Neutrophil (primary cell): Measurements from ENCODE around the gene DNAI4.
A peak's percentile ranks its signal among the peaks of the same experiment; 100 is the strongest.

Experiments used
- H3K27ac ChIP-seq: fragments of 200-600 bp; sonication (generic); 2 replicates; pipeline ENCODE4 v1.5.1; 2016; ENCODE audit warnings: mild to moderate bottlenecking, moderate library complexity
- H3K27me3 ChIP-seq: fragments of 200-600 bp; sonication (generic); 2 replicates; pipeline ENCODE4 v1.6.0; 2016; ENCODE audit warnings: mild to moderate bottlenecking
- H3K36me3 ChIP-seq: fragments of 200-600 bp; sonication (generic); 2 replicates; pipeline ENCODE4 v1.5.1; 2017
- H3K4me1 ChIP-seq, 2 experiments: fragments of 200-600 bp in 1 of 2; sonication (generic) in 1 of 2; 1 replicate in 1 of 2; 2 replicates in 1 of 2; pipeline versions ENCODE4 v1.5.1 to v1.6.1; 2013 to 2016; ENCODE audit warnings: low read depth in 1 of 2, low read length in 1 of 2, mild to moderate bottlenecking in 1 of 2, moderate library complexity in 1 of 2; ENCODE audit not compliant: control insufficient read depth in 1 of 2, insufficient read depth in 1 of 2
- H3K4me3 ChIP-seq, 2 experiments: fragments of 200-600 bp in 1 of 2; sonication (generic) in 1 of 2; 1 replicate in 1 of 2; 2 replicates in 1 of 2; pipeline ENCODE4 v1.5.1; 2013 to 2016; ENCODE audit warnings: low read depth in 1 of 2, low read length in 1 of 2, mild to moderate bottlenecking in 1 of 2, moderate library complexity in 1 of 2
- H3K9me3 ChIP-seq: fragments of 200-600 bp; sonication (generic); 2 replicates; pipeline ENCODE4 v1.5.1; 2016
- TF ChIP-seq, protein P1 (sequence below): fragments of 200-600 bp; sonication (generic); IDR thresholded peaks from 2 replicates; pipeline ENCODE4 v1.5.1; 2016; ENCODE audit warnings: antibody characterized with exemption

DNAI4 gene

GRCh38 chr1:66925944-66926343, 1.3 kb upstream of the DNAI4 start:
- H3K4me3 ChIP-seq, result peak overlapping the region; percentile 83 to 96
- TF ChIP-seq, protein P1, sequence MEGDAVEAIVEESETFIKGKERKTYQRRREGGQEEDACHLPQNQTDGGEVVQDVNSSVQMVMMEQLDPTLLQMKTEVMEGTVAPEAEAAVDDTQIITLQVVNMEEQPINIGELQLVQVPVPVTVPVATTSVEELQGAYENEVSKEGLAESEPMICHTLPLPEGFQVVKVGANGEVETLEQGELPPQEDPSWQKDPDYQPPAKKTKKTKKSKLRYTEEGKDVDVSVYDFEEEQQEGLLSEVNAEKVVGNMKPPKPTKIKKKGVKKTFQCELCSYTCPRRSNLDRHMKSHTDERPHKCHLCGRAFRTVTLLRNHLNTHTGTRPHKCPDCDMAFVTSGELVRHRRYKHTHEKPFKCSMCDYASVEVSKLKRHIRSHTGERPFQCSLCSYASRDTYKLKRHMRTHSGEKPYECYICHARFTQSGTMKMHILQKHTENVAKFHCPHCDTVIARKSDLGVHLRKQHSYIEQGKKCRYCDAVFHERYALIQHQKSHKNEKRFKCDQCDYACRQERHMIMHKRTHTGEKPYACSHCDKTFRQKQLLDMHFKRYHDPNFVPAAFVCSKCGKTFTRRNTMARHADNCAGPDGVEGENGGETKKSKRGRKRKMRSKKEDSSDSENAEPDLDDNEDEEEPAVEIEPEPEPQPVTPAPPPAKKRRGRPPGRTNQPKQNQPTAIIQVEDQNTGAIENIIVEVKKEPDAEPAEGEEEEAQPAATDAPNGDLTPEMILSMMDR, result no peak

GRCh38 chr1:66925558-66925910, 878 bp upstream of the DNAI4 start:
- no peaks in the 10 kb centered on the region for H3K36me3 ChIP-seq
- TF ChIP-seq, protein P1, result no peak
- H3K4me3 ChIP-seq, result peak overlapping the region; percentile 83 to 96
- H3K27ac ChIP-seq, result peak overlapping the region; percentile 96
- peaks cover 45 to 48% of the 10 kb centered on the region in 2 experiments for H3K4me1 ChIP-seq
- H3K9me3 ChIP-seq, result no peaks in the 10 kb centered on the region
- no peaks in the 10 kb centered on the region for H3K27me3 ChIP-seq

More at GRCh38 chr1:66925944-66926343, 1.3 kb upstream of the DNAI4 start:
- Histone ChIP-seq H3K9me3 (no peaks in the 10 kb centered on the region), H3K4me1 (peaks cover 45 to 48% of the 10 kb centered on the region in 2 experiments), H3K36me3 (no peaks in the 10 kb centered on the region), H3K27me3 (no peaks in the 10 kb centered on the region), H3K27ac (peak overlapping the region; percentile 96)

DNA sequence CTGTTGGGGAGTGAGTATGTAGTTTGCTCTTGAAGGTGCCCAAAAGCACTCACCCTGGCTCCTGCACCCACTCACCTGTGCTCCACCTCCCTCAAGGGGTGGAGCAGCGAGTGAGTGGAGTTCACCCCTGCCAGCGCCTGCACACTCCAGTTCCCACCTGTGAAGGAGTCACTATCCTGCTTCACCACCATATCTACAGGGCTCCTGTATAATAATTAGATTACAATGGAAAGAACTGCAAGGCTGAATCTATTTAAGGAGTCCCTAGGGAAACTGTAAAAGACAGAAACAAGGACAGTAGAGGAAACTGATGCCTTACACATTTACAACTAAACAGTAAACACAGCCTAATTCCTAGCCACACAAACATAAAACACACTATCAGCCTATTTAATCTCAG, 4.1 kb downstream of the DNAI4 start:
- Histone ChIP-seq H3K27me3 (no peaks in the 10 kb centered on the region), H3K9me3 (no peaks in the 10 kb centered on the region), H3K36me3 (no peaks in the 10 kb centered on the region), H3K27ac (no peak overlapping the region), H3K4me3 (no peak overlapping the region), H3K4me1 (peaks cover 14% of the 10 kb centered on the region in 2 experiments)
- TF ChIP-seq, protein P1, result no peak

DNA sequence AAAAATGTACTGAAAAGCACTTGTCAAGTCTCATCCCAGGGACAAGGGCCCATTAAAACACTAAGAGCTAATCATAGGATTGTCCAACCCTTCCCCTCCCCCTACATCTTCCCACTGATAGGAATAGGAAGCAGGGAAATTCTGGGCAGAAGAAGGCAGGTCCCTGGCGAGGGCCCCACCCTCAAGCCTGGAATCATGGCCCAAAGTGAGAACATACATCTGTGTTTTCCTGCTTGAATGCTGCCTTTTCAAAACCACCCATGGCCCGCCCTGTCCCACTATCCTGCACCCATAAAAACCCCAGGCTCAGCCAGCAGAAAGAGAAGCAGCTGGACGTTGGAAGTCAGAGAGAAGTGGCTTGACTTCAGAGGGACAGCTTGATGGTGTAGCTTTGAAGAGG, 4.8 kb downstream of the DNAI4 start:
- TF ChIP-seq, protein P1, result no peak
- Histone ChIP-seq H3K27me3 (no peaks in the 10 kb centered on the region), H3K4me1 (peaks cover 11 to 13% of the 10 kb centered on the region in 2 experiments), H3K27ac (no peak overlapping the region), H3K9me3 (no peaks in the 10 kb centered on the region), H3K4me3 (no peak overlapping the region), H3K36me3 (no peaks in the 10 kb centered on the region)

GRCh38 chr1:66919063-66919462, 5.6 kb downstream of the DNAI4 start:
- Histone ChIP-seq H3K36me3 (no peaks in the 10 kb centered on the region), H3K4me1 (peaks cover 5 to 6% of the 10 kb centered on the region in 2 experiments), H3K9me3 (no peaks in the 10 kb centered on the region), H3K4me3 (no peak overlapping the region), H3K27me3 (no peaks in the 10 kb centered on the region), H3K27ac (no peak overlapping the region)
- TF ChIP-seq, protein P1, result no peak

DNA sequence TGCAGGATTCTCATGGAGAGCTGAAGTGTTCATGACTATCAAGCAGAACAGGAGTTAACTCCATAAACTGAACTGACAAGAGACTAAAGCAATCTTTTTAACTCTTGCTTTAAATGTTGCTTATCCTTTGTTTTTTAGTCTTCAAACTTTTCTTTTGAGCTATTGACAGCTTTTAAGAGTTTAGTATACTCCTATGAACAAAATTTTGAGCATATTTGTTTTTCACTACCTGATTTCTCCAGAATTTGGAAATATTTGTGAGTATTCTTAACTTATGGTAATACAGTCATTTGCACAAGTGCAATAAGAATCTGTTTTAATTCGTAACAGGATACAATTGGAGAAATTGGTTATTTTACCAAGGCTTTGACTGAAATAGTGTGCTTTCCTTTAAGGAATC, 7.2 kb downstream of the DNAI4 start:
- TF ChIP-seq, protein P1, result no peak
- no peaks in the 10 kb centered on the region for H3K36me3 ChIP-seq
- no peak overlapping the region for H3K27ac ChIP-seq
- H3K9me3 ChIP-seq, result no peaks in the 10 kb centered on the region
- no peaks in the 10 kb centered on the region for H3K4me1 ChIP-seq
- no peaks in the 10 kb centered on the region for H3K27me3 ChIP-seq
- no peak overlapping the region for H3K4me3 ChIP-seq
